ENCODE results near the gene GTF2IRD1. TPM values are rescaled to one million over a fixed set of nuclear protein-coding genes. Genes with fewer than 3 reads are reported as not detected.

GTF2IRD1 gene
- total RNA-seq, 1 experiment from 2014 or later, result 42.9 TPM

DNA sequence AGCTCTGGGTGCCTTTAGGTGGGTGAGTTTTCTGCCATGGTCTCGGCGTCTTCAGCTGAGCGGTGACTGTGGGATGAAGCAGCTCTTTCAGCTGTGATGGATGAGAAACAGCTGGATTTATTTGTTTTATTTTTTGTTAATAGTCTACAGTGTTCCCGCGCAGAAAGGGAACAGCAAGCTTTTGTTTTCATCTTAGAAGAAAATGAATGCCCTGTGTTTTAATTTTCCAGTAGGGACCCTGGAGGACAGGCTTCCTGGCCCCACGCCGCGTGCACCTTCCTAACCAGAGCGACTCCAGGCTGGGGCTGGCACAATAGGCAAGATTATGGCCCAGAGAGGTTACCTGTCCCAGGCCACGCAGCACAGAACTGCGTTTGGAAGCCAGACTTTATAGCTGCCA lies 57.6 kb downstream of the GTF2IRD1 start (continued):
- TF ChIP-seq, protein P1, sequence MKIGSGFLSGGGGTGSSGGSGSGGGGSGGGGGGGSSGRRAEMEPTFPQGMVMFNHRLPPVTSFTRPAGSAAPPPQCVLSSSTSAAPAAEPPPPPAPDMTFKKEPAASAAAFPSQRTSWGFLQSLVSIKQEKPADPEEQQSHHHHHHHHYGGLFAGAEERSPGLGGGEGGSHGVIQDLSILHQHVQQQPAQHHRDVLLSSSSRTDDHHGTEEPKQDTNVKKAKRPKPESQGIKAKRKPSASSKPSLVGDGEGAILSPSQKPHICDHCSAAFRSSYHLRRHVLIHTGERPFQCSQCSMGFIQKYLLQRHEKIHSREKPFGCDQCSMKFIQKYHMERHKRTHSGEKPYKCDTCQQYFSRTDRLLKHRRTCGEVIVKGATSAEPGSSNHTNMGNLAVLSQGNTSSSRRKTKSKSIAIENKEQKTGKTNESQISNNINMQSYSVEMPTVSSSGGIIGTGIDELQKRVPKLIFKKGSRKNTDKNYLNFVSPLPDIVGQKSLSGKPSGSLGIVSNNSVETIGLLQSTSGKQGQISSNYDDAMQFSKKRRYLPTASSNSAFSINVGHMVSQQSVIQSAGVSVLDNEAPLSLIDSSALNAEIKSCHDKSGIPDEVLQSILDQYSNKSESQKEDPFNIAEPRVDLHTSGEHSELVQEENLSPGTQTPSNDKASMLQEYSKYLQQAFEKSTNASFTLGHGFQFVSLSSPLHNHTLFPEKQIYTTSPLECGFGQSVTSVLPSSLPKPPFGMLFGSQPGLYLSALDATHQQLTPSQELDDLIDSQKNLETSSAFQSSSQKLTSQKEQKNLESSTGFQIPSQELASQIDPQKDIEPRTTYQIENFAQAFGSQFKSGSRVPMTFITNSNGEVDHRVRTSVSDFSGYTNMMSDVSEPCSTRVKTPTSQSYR (CRISPR knock-in tag; IDR thresholded peaks at IDR 0.05), result no peak
- no peak for TF ChIP-seq ZNF671 (CRISPR knock-in tag; IDR thresholded peaks at IDR 0.05)
- TF ChIP-seq, protein P2, sequence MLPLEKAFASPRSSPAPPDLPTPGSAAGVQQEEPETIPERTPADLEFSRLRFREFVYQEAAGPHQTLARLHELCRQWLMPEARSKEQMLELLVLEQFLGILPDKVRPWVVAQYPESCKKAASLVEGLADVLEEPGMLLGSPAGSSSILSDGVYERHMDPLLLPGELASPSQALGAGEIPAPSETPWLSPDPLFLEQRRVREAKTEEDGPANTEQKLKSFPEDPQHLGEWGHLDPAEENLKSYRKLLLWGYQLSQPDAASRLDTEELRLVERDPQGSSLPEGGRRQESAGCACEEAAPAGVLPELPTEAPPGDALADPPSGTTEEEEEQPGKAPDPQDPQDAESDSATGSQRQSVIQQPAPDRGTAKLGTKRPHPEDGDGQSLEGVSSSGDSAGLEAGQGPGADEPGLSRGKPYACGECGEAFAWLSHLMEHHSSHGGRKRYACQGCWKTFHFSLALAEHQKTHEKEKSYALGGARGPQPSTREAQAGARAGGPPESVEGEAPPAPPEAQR (CRISPR knock-in tag; IDR thresholded peaks at IDR 0.05), result no peak
- TF ChIP-seq, protein P3, sequence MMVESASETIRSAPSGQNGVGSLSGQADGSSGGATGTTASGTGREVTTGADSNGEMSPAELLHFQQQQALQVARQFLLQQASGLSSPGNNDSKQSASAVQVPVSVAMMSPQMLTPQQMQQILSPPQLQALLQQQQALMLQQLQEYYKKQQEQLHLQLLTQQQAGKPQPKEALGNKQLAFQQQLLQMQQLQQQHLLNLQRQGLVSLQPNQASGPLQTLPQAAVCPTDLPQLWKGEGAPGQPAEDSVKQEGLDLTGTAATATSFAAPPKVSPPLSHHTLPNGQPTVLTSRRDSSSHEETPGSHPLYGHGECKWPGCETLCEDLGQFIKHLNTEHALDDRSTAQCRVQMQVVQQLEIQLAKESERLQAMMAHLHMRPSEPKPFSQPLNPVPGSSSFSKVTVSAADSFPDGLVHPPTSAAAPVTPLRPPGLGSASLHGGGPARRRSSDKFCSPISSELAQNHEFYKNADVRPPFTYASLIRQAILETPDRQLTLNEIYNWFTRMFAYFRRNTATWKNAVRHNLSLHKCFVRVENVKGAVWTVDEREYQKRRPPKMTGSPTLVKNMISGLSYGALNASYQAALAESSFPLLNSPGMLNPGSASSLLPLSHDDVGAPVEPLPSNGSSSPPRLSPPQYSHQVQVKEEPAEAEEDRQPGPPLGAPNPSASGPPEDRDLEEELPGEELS (CRISPR knock-in tag; IDR thresholded peaks at IDR 0.05), result no peak
- TF ChIP-seq ZNF219 (CRISPR knock-in tag; IDR thresholded peaks at IDR 0.05; ENCODE audit: borderline replicate concordance), result no peak
- TF ChIP-seq, protein P4, sequence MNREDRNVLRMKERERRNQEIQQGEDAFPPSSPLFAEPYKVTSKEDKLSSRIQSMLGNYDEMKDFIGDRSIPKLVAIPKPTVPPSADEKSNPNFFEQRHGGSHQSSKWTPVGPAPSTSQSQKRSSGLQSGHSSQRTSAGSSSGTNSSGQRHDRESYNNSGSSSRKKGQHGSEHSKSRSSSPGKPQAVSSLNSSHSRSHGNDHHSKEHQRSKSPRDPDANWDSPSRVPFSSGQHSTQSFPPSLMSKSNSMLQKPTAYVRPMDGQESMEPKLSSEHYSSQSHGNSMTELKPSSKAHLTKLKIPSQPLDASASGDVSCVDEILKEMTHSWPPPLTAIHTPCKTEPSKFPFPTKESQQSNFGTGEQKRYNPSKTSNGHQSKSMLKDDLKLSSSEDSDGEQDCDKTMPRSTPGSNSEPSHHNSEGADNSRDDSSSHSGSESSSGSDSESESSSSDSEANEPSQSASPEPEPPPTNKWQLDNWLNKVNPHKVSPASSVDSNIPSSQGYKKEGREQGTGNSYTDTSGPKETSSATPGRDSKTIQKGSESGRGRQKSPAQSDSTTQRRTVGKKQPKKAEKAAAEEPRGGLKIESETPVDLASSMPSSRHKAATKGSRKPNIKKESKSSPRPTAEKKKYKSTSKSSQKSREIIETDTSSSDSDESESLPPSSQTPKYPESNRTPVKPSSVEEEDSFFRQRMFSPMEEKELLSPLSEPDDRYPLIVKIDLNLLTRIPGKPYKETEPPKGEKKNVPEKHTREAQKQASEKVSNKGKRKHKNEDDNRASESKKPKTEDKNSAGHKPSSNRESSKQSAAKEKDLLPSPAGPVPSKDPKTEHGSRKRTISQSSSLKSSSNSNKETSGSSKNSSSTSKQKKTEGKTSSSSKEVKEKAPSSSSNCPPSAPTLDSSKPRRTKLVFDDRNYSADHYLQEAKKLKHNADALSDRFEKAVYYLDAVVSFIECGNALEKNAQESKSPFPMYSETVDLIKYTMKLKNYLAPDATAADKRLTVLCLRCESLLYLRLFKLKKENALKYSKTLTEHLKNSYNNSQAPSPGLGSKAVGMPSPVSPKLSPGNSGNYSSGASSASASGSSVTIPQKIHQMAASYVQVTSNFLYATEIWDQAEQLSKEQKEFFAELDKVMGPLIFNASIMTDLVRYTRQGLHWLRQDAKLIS (CRISPR knock-in tag; IDR thresholded peaks at IDR 0.05; ENCODE audit: borderline replicate concordance), result no peak
- TF ChIP-seq SOX15 (CRISPR knock-in tag; IDR thresholded peaks at IDR 0.05), result no peak
- TF ChIP-seq, protein P5, sequence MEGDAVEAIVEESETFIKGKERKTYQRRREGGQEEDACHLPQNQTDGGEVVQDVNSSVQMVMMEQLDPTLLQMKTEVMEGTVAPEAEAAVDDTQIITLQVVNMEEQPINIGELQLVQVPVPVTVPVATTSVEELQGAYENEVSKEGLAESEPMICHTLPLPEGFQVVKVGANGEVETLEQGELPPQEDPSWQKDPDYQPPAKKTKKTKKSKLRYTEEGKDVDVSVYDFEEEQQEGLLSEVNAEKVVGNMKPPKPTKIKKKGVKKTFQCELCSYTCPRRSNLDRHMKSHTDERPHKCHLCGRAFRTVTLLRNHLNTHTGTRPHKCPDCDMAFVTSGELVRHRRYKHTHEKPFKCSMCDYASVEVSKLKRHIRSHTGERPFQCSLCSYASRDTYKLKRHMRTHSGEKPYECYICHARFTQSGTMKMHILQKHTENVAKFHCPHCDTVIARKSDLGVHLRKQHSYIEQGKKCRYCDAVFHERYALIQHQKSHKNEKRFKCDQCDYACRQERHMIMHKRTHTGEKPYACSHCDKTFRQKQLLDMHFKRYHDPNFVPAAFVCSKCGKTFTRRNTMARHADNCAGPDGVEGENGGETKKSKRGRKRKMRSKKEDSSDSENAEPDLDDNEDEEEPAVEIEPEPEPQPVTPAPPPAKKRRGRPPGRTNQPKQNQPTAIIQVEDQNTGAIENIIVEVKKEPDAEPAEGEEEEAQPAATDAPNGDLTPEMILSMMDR (IDR thresholded peaks at IDR 0.05), result no peak

DNA sequence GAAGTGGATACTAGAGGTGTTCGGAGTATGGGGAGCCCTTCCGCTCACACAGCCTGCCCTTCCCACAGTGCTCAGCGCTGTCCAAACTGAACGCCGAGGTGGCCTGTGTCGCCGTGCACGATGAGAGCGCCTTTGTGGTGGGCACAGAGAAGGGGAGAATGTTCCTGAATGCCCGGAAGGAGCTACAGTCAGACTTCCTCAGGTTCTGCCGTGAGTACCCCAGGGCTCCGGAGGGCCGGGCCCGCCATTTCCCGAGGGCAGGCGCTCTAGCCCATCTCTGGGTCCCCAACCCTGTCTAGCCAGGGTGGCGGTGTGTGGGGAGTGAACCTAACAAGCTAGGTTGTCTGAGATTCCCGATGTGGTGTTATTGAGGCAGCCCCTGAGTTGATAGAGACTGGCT lies 59.1 kb downstream of the GTF2IRD1 start:
- H3K27me3 Mint-ChIP-seq (ENCODE audit: low read depth), result no peaks in the 10 kb centered on the region; the same call in 1 of the 2 replicates
- DNase-seq (ENCODE audit: low spot score) (no peak), ATAC-seq (no peak)
- POLR2A ChIA-PET, result no interaction called here
- H3K27ac Mint-ChIP-seq, result no peak overlapping the region
- no peak overlapping the region for H3K4me3 Mint-ChIP-seq
- no peaks in the 10 kb centered on the region for H3K9me3 Mint-ChIP-seq
- no peak for TF ChIP-seq NR1H2 (CRISPR knock-in tag; IDR thresholded peaks at IDR 0.05)
- no peak for TF ChIP-seq ETV6 (CRISPR knock-in tag; IDR thresholded peaks at IDR 0.05)
- TF ChIP-seq OVOL2 (CRISPR knock-in tag; IDR thresholded peaks at IDR 0.05; ENCODE audit: borderline replicate concordance), result no peak
- no peak for TF ChIP-seq HMGA2 (CRISPR knock-in tag; IDR thresholded peaks at IDR 0.05)
- no peak for TF ChIP-seq JUN (CRISPR knock-in tag; IDR thresholded peaks at IDR 0.05)
- TF ChIP-seq IRF2 (CRISPR knock-in tag; IDR thresholded peaks at IDR 0.05; ENCODE audit: borderline replicate concordance, low read depth), result no peak
- no peak for TF ChIP-seq GRHL2 (CRISPR knock-in tag; IDR thresholded peaks at IDR 0.05; ENCODE audit: insufficient replicate concordance, severe bottlenecking)
- H3K36me3 Mint-ChIP-seq, result peaks cover 22% of the 10 kb centered on the region
- no peaks in the 10 kb centered on the region for H3K4me1 Mint-ChIP-seq
- CTCF ChIA-PET, result no interaction called here
